H1 (cell line): ENCODE measurements around the gene ARSK. TPM values are rescaled to one million over a fixed set of nuclear protein-coding genes. Genes with fewer than 3 reads are reported as not detected.

Source experiments
- KDM1A ChIP-seq: fragments of 200-600, 300-600 bp; sonication (generic); IDR thresholded peaks from 2 replicates; pipeline ENCODE4 v1.7.1; 2016; ENCODE audit warnings: mild to moderate bottlenecking, low read length, borderline replicate concordance
- polyA plus RNA-seq, 7 experiments: library from polyadenylated mRNA; depleted of rRNA in 3 of 7; stranded (reverse) in 5 of 7; unstranded in 2 of 7; fragments of >200 nt in 5 of 7; fragments of 200-250 nt in 2 of 7; gene quantifications; 1 replicate in 5 of 7; 2 replicates in 1 of 7; 4 replicates in 1 of 7; pipeline versions ENCODE4 v1.2.1 to v1.2.3, GENCODE V29; 2011 to 2013; ENCODE audit warnings: missing spikeins in 2 of 7, mixed read lengths in 2 of 7
- total RNA-seq: library from RNA; stranded (reverse); fragmentation: NEBNext Ultra II Directional; extraction: Animal tissue kit (Norgen Biotek cat#: 25700); gene quantifications from 2 replicates; pipeline ENCODE4 v1.2.1, GENCODE V29; 2021

The ARSK gene
- total and polyA plus RNA-seq, 2 of the 8 experiments (the other 6 are each of a cell fraction or from before 2014, with no cell fraction given) = 8.4 to 14.1 TPM

DNA sequence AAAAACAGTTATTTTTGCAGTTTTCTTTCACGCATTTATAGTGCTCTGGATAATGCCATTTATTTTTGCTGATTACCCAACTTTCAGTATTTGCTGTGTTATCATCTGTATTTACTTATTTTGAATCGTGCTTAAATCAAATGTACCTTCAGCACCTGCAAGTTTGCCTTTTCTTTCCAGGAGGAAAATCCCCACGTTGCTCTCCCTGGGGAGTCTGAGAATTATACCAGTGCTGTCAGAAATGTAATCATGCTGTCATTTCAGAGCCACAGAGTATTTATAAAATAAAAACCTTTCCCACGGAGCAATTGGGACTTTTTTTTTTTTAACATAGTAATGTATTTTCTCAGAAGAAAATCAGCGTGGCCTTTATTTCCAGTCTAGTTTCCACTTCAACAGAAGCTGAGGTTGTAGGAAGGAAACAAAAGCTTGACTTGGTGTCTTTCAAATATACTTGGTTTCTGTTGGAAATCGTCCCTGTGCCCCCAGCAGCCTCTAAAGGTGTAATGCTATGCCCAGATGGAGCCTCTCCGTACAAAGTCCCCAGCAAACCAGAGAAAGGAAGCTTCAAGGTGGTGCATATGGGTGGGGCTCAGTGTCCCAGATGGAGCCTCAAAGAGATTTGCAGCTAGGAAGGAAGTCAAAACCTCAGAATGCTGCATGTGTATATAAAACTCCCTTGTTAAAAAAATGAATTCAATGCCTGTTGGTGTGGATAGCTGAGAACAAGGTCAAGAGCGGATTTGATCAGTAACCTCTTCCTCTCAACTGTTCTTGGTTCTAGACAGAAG lies 67.1 kb downstream of the ARSK start (continued):
- no peak for TF ChIP-seq KDM1A
